Endothelial cell of umbilical vein (primary cell): ENCODE results near the gene WBP1L. TPM values are rescaled to one million over a fixed set of nuclear protein-coding genes. Genes with fewer than 3 reads are reported as not detected.
A peak's percentile ranks its signal among the peaks of the same experiment; 100 is the strongest.

ENCODE experiments used
- BruUV-seq: library from RNA; stranded (reverse); fragments of 400-500 nt; replicated peaks from 2 replicates; lab custom pipeline; 2021; lab: Mats Ljungman, UMichigan
- CTCF ChIA-PET: fragments of 300-600, 350-600 bp; sonication (Branson Sonifier 250); formaldehyde crosslinking; loops from one replicate; lab custom pipeline; 2021; ENCODE audit warnings: antibody characterized with exemption, inconsistent platforms; lab: Charles Lee
- POLR2A ChIA-PET: fragments of 300-600, 350-600 bp; sonication (Branson Sonifier 250); formaldehyde crosslinking; loops from one replicate; lab custom pipeline; 2021; ENCODE audit warnings: antibody characterized with exemption, inconsistent platforms; lab: Charles Lee
- DNase-seq: peaks from one replicate; pipeline ENCODE4 v3.0.0-alpha.2; 2011; ENCODE audit warnings: low read depth, low spot score
- FAIRE-seq: peaks from 2 replicates; lab custom pipeline; 2011; peaks lifted over from hg19 to GRCh38; lab: Jason Lieb, UNC
- H2AFZ ChIP-seq: 2 replicates; pipeline ENCODE4 v1.6.0; 2012; ENCODE audit warnings: low read depth, low read length, control low read depth, inconsistent platforms
- H3K27ac ChIP-seq: 2 replicates; pipeline ENCODE4 v1.5.1; 2011; ENCODE audit warnings: low read depth, mild to moderate bottlenecking, control low read depth, low read length, moderate library complexity; ENCODE audit not compliant: insufficient read depth
- H3K27me3 ChIP-seq, 2 experiments: 2 replicates each; pipeline versions ENCODE4 v1.6.0 to v1.6.1; 2011; ENCODE audit warnings: low read length in 2 of 2, mixed read lengths in 1 of 2; ENCODE audit not compliant: control insufficient read depth in 2 of 2, insufficient read depth in 2 of 2
- H3K36me3 ChIP-seq, 2 experiments: 2 replicates in 1 of 2; 3 replicates in 1 of 2; pipeline ENCODE4 v1.5.1; 2011; ENCODE audit warnings: low read length in 2 of 2, mild to moderate bottlenecking in 1 of 2, moderate library complexity in 1 of 2; ENCODE audit not compliant: control insufficient read depth in 2 of 2, insufficient read depth in 2 of 2; ENCODE audit errors: extremely low read depth in 1 of 2
- H3K4me1 ChIP-seq: 3 replicates; pipeline ENCODE4 v1.5.1; 2011; ENCODE audit warnings: mild to moderate bottlenecking, low read length; ENCODE audit not compliant: control insufficient read depth, insufficient read depth; ENCODE audit errors: extremely low read depth
- H3K4me2 ChIP-seq: 2 replicates; pipeline ENCODE4 v1.6.1; 2011; ENCODE audit warnings: low read length, control low read depth, mixed read lengths; ENCODE audit not compliant: insufficient read depth
- H3K4me3 ChIP-seq, 3 experiments: fragments of 200-600 bp in 1 of 3; sonication (generic), shearing (Covaris generic) in 1 of 3; replicated peaks in 1 of 3; 2 replicates each; pipeline ENCODE4 v1.5.1; 2011 to 2016; ENCODE audit warnings: control low read depth in 3 of 3, low read length in 3 of 3, mild to moderate bottlenecking in 2 of 3, inconsistent platforms in 1 of 3, low read depth in 1 of 3, moderate library complexity in 1 of 3; ENCODE audit not compliant: insufficient read depth in 1 of 3
- H3K79me2 ChIP-seq: 2 replicates; pipeline ENCODE4 v1.6.0; 2012; ENCODE audit warnings: low read length, inconsistent platforms; ENCODE audit not compliant: control insufficient read depth, insufficient read depth
- H3K9ac ChIP-seq: replicated peaks from 2 replicates; pipeline ENCODE3; 2011; ENCODE audit warnings: low read length, control low read depth; ENCODE audit not compliant: insufficient read depth; ENCODE audit errors: extremely low read depth
- H3K9me1 ChIP-seq: replicated peaks from 3 replicates; pipeline ENCODE4 v1.6.0; 2011; ENCODE audit warnings: mild to moderate bottlenecking, low read length; ENCODE audit not compliant: control insufficient read depth, insufficient read depth; ENCODE audit errors: extremely low read depth
- H3K9me3 ChIP-seq: replicated peaks from 2 replicates; pipeline ENCODE4 v1.5.1; 2012; ENCODE audit warnings: low read length, inconsistent platforms; ENCODE audit not compliant: control insufficient read depth, insufficient read depth
- H4K20me1 ChIP-seq: replicated peaks from 2 replicates; pipeline ENCODE3; 2011; ENCODE audit warnings: mild to moderate bottlenecking, low read length; ENCODE audit not compliant: control insufficient read depth, insufficient read depth; ENCODE audit errors: extremely low read depth
- EZH2 ChIP-seq: IDR thresholded peaks from 2 replicates; pipeline ENCODE4 v1.6.1; 2012; ENCODE audit warnings: borderline replicate concordance, low read depth, mild to moderate bottlenecking, moderate library complexity, low read length, inconsistent platforms; ENCODE audit not compliant: severe bottlenecking
- FOS ChIP-seq: IDR thresholded peaks from 2 replicates; pipeline ENCODE4 v1.6.1; 2011; ENCODE audit warnings: mild to moderate bottlenecking, low read length, moderate library complexity, borderline replicate concordance; ENCODE audit not compliant: insufficient read depth
- GATA2 ChIP-seq: IDR thresholded peaks from 2 replicates; pipeline ENCODE4 v1.7.0; 2011; ENCODE audit warnings: low read depth, mild to moderate bottlenecking, moderate library complexity, mixed read lengths, low read length; ENCODE audit not compliant: insufficient read length, insufficient read depth
- JUN ChIP-seq: IDR thresholded peaks from 2 replicates; pipeline ENCODE4 v1.6.1; 2011; ENCODE audit warnings: borderline replicate concordance, low read depth; ENCODE audit not compliant: insufficient read length, insufficient read depth
- MYC ChIP-seq: IDR thresholded peaks from one replicate; pipeline ENCODE4 v1.6.1; 2011; ENCODE audit warnings: mild to moderate bottlenecking, low read depth, low read length
- POLR2A ChIP-seq: IDR thresholded peaks from 2 replicates; pipeline ENCODE4 v1.6.1; 2012; ENCODE audit warnings: low read depth, mild to moderate bottlenecking, control low read depth, low read length
- POLR2AphosphoS5 ChIP-seq: IDR thresholded peaks from 2 replicates; pipeline ENCODE4 v1.6.1; 2012; ENCODE audit warnings: low read depth, mild to moderate bottlenecking, control low read depth, low read length, moderate library complexity; ENCODE audit not compliant: insufficient read depth
- dilution Hi-C: fragments of 300-500 bp; cut with MboI; formaldehyde crosslinking; loops from one replicate; pipeline ENCODE4 v1.15.0; 2019; ENCODE audit warnings: low sequenced_read_pairs; ENCODE audit not compliant: extremely low pct_ligation_motif_present
- intact Hi-C: fragments of 100-400 bp; cut with micrococcal nuclease; formaldehyde crosslinking; loops from one replicate; pipeline ENCODE4 v1.10.0; 2022
- polyA plus RNA-seq, 4 experiments: library from polyadenylated mRNA; depleted of rRNA in 3 of 4; stranded (reverse) in 3 of 4; unstranded in 1 of 4; fragments of >200 nt; gene quantifications; 2 replicates each; pipeline versions ENCODE4 v1.2.1 to v1.2.3, GENCODE V29; 2011 to 2012; ENCODE audit warnings: missing spikeins in 1 of 4
- total RNA-seq: library from RNA; stranded (reverse); gene quantifications from 2 replicates; pipeline ENCODE4 v1.2.3, GENCODE V29; 2021
- TF ChIP-seq, protein P1 (sequence below), 2 donors: IDR thresholded peaks; 1 replicate in 1 of 2; 2 replicates in 1 of 2; pipeline ENCODE4 v1.5.1; 2011; ENCODE audit warnings: low read length in 2 of 2, mild to moderate bottlenecking in 2 of 2, moderate library complexity in 2 of 2, control low read depth in 1 of 2, inconsistent platforms in 1 of 2, low read depth in 1 of 2; ENCODE audit not compliant: insufficient read depth in 1 of 2; ENCODE audit errors: extremely low read depth in 1 of 2
- TF ChIP-seq, protein P2 (sequence below): IDR thresholded peaks from 2 replicates; pipeline ENCODE4 v1.6.1; 2011; ENCODE audit not compliant: insufficient read depth, insufficient read length

WBP1L gene
- total and polyA plus RNA-seq, 2 donors (not counting 3 experiments of a cell fraction or from before 2014, with no cell fraction given), result 46.0 to 70.3 TPM

DNA sequence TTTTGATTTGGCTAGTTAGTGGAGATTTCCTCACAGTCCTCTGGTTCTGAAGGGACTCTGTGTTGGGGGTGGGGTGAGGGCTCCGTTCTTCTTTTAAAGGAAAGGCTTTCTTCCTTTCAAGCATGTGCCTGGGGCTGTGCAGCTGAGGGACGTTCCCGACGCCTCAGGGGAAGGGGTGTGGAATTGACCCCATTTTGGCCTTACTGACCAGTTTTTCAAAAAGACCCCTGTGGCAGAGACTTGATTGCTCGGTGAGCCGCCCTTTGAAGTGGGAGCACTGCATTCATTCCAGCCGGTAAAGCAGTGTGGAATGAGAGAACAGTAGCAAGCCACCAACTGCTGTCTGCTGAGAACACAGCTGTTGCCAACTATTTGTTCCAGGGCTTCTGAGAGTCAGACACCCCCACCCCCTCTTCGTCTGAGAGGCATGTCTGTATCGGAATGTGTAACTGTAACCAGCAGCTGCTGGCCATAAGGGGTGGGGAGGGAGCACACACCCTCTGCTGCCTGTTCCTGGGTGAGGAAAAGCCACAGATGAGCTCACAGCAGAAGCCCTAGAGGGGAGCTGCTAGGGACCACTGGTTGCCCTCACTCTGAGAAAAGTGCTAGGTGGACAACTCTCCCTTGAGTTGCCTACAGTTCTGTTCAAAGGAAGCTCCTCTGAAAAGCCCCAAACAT lies 33.2 kb downstream of the WBP1L start:
- Histone ChIP-seq H3K9me1 (no peaks in the 10 kb centered on the region), H3K36me3 (peaks cover 0 to 2% of the 10 kb centered on the region in 2 experiments), H3K4me1 (peaks cover 67% of the 10 kb centered on the region), H4K20me1 (no peaks in the 10 kb centered on the region), H3K4me2 (peak overlapping the region; percentile 88), H3K9ac (peak overlapping the region; percentile 99), H2AFZ (no peak overlapping the region), H3K9me3 (no peaks in the 10 kb centered on the region), H3K4me3 (peak overlapping the region; percentile 0 to 76 (median 54)), H3K79me2 (peaks cover 23% of the 10 kb centered on the region), H3K27me3 (no peaks in the 10 kb centered on the region), H3K27ac (peak overlapping the region; percentile 98)
- dilution Hi-C loops, result no loop called here
- ChIA-PET CTCF (interaction anchor here (0.6 to 3.9 kb wide), 13 partner anchors 11 to 125 kb away, joined by 3 to 44 read pairs (median 6); partner anchors contain the start of genes CYP17A1 and WBP1L), POLR2A (interaction anchor here (0.8 to 1.4 kb wide), 3 partner anchors 12 to 39 kb away, joined by 5 to 8 read pairs (median 8); no protein-coding TSS in a partner anchor)
- TF ChIP-seq POLR2AphosphoS5 (peak; percentile 47), POLR2A (peak; percentile 62), FOS (no peak)
- intact Hi-C loops, result loop anchor here (1.0 to 5.0 kb wide), 5 partner anchors 24 to 78 kb away; partner anchors contain the start of genes BORCS7 and WBP1L
- FAIRE-seq (peak; percentile 84), DNase-seq (peak; percentile 92)
- BruUV-seq, result TSS peak; percentile 87

DNA sequence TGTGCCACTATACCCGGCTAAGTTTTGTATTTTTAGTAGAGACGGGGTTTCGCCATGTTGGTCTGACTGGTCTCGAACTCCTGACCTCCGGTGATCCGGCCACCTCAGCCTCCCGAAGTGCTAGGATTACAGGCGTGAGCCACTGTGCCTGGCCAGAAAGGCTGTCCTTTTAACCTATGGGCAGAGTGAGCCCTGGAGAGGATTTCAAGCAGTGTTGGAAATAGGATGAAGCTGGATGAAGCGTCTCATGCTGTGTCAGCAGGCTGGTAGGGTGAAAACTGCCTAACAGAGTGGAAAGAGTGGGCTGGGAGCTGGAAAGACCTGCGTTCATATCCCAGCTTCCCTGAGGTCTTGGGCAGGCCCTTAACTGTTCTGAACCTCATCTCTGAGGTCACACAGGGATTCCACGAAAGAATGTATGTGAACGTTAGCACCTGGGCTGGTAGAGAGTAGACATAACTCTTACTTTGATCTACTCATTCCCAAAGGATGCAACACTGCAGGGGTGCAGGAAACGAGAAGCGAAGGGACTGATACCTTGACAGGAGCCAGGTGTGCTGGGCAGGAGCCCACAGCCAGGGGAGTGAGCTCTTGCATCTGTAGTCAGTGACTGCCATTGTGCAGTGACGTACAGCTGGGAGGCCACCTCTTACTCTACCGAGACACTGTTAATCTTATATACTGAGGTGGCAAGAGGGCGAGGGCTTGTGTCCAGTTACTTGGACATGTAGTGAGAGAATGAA lies 34.1 kb downstream of the WBP1L start:
- H3K9me1 ChIP-seq, result no peaks in the 10 kb centered on the region
- no peaks in the 10 kb centered on the region for H3K27me3 ChIP-seq
- peaks cover 0 to 2% of the 10 kb centered on the region in 2 experiments for H3K36me3 ChIP-seq
- peak overlapping the region; percentile 99 for H3K9ac ChIP-seq
- H2AFZ ChIP-seq, result no peak overlapping the region
- H3K4me1 ChIP-seq, result peaks cover 76% of the 10 kb centered on the region
- peak overlapping the region in 1 of 3 experiments; percentile 1 for H3K4me3 ChIP-seq
- peak overlapping the region; percentile 98 for H3K27ac ChIP-seq
- H4K20me1 ChIP-seq, result no peaks in the 10 kb centered on the region
- H3K9me3 ChIP-seq, result no peaks in the 10 kb centered on the region
- no peak for TF ChIP-seq POLR2AphosphoS5
- TF ChIP-seq FOS, result no peak
- TF ChIP-seq GATA2, result no peak
- no peak for TF ChIP-seq MYC
- TF ChIP-seq, protein P1, sequence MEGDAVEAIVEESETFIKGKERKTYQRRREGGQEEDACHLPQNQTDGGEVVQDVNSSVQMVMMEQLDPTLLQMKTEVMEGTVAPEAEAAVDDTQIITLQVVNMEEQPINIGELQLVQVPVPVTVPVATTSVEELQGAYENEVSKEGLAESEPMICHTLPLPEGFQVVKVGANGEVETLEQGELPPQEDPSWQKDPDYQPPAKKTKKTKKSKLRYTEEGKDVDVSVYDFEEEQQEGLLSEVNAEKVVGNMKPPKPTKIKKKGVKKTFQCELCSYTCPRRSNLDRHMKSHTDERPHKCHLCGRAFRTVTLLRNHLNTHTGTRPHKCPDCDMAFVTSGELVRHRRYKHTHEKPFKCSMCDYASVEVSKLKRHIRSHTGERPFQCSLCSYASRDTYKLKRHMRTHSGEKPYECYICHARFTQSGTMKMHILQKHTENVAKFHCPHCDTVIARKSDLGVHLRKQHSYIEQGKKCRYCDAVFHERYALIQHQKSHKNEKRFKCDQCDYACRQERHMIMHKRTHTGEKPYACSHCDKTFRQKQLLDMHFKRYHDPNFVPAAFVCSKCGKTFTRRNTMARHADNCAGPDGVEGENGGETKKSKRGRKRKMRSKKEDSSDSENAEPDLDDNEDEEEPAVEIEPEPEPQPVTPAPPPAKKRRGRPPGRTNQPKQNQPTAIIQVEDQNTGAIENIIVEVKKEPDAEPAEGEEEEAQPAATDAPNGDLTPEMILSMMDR (IDR thresholded peaks at IDR 0.05; ENCODE audit: extremely low read depth in 1 of 2, insufficient read depth in 1 of 2, low read depth in 1 of 2, low read length in 2 of 2), result no peak
- TF ChIP-seq, protein P2, sequence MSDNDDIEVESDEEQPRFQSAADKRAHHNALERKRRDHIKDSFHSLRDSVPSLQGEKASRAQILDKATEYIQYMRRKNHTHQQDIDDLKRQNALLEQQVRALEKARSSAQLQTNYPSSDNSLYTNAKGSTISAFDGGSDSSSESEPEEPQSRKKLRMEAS, result no peak
- TF ChIP-seq POLR2A, result no peak
- no peak for TF ChIP-seq EZH2
- TF ChIP-seq JUN, result no peak
- H3K79me2 ChIP-seq, result peaks cover 23% of the 10 kb centered on the region
- no peak for DNase-seq
- BruUV-seq, result no TSS peak
- intact Hi-C loops, result loop anchor here (1.0 to 5.0 kb wide), 3 partner anchors 25 to 77 kb away; partner anchors contain the start of genes BORCS7 and WBP1L
- FAIRE-seq, result no peak
- ChIA-PET CTCF (interaction anchor here (0.9 to 3.9 kb wide), 11 partner anchors 10 to 124 kb away, joined by 3 to 44 read pairs (median 7); partner anchors contain the start of genes CYP17A1 and WBP1L), POLR2A (interaction anchor here (0.8 to 1.4 kb wide), 3 partner anchors 11 to 38 kb away, joined by 5 to 8 read pairs (median 8); no protein-coding TSS in a partner anchor)
- dilution Hi-C loops, result no loop called here
- no peak overlapping the region for H3K4me2 ChIP-seq
